Loucy (cell line): ENCODE data around the gene MUC5AC.

Experiments used
- CTCF ChIP-seq: fragments of 200-600 bp; sonication (generic); conservative IDR thresholded peaks from 2 replicates; pipeline ENCODE4 v1.5.1; 2014; ENCODE audit warnings: mild to moderate bottlenecking, antibody characterized with exemption, low read length
- EZH2phosphoT487 ChIP-seq: fragments of 200-600 bp; IDR thresholded peaks from 2 replicates; pipeline ENCODE4 v1.6.1; 2018; ENCODE audit warnings: antibody characterized with exemption, mild to moderate bottlenecking, moderate library complexity, borderline replicate concordance

GRCh38 chr11:1208394-1209261 lies 50.9 kb downstream of the MUC5AC start:
- TF ChIP-seq CTCF (no peak), EZH2phosphoT487 (no peak)
